Tibial nerve (tissue), 3 donors: ENCODE data around the gene GPR15.

Experiments
- CTCF ChIP-seq, 5 experiments: fragments of 200-600 bp in 3 of 5; fragments of 450-650 bp in 2 of 5; sonication (generic) in 3 of 5; IDR thresholded peaks; one replicate each; pipeline ENCODE4 v1.5.1; 2016 to 2019; ENCODE audit warnings: antibody characterized with exemption in 5 of 5, mild to moderate bottlenecking in 3 of 5, moderate library complexity in 2 of 5
- POLR2A ChIP-seq, 2 donors: fragments of 450-650 bp; IDR thresholded peaks; one replicate each; pipeline ENCODE4 v1.6.1; 2017; ENCODE audit warnings: antibody characterized with exemption in 2 of 2, mild to moderate bottlenecking in 2 of 2, moderate library complexity in 2 of 2

GRCh38 chr3:98525494-98525893 lies 6.3 kb upstream of the GPR15 start:
- TF ChIP-seq CTCF (IDR thresholded peaks at IDR 0.05) (no peak), POLR2A (IDR thresholded peaks at IDR 0.05) (no peak)
